ENCODE data around the gene DNAJB6.
"Not testable (repeated sequence)": the region's sequence is repeated elsewhere in the genome, so short reads cannot be mapped to it uniquely, and the experiment has no call there.

DNAJB6 gene

DNA sequence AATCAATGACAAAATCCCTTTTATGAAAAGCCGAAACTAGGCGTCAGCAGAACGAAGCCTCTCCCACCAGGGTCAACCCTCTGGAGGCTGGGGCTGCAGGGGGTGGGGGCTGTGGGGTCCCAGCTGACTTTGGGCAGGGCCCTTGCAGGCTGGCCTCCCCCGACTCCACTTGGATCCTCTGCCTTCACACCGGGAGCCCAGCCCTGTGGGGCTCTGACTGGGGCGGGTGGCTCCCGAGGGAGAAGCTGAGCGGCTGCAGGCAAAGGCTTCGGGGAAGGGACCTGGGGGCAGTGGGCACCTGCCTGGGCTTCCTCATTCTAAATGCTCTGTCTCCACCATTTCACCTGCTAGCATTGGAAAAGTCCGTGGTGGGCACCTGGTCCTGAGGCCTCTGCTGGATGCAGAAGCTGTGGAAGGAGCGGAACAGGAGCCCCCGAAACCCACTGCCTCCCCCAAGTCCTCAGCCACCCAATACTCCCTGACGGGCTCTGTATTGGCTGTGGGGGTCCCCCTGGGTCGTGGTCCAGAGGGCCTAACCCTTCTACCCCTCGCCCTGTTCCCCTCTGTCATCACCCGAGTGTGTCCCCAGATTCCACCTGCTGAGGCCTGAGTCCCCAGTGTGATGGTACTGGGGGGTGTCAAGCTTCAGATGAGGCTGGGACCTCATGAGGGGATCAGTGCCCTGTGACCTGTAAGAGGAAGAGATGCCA is 108.6 kb downstream of the DNAJB6 start:
- DNase-seq, result no peak

DNA sequence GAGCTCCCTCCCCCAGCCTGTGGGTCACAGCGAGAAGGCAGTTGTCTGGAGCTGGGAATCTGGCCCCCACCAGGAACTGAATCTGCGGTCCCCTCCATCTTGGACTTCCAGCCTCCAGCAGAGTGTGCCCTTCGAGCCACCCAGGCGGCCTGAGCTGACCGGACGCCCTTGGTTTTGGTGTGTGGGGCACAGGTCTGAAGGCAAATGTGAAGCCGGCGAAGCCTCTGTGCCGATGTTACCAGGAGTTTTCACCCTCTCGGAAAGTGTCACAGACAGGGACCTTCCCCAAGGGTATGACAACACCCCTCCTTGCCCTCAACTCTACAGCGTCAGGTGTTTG is 109.1 kb downstream of the DNAJB6 start:
- DNase-seq, result no peak

DNA sequence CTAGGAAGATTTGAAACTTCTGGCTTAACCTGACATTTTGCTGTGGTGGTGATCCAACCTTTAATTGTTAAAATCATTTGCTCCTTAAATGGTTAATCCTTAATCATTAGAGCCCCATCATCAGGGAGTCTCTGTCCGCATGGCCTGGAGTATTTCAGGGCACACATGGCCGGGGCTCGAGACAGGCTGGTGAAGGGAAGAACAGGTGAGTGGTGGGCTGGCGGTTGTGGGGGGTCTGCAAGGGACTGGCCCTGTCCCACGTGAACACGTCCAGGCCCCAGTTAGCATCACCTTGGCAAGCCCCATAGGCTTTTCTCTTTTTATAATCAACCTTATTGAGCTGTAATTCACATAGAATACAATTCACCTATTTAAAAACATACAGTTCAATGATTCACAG is 109.5 kb downstream of the DNAJB6 start:
- DNase-seq, result no peak

DNA sequence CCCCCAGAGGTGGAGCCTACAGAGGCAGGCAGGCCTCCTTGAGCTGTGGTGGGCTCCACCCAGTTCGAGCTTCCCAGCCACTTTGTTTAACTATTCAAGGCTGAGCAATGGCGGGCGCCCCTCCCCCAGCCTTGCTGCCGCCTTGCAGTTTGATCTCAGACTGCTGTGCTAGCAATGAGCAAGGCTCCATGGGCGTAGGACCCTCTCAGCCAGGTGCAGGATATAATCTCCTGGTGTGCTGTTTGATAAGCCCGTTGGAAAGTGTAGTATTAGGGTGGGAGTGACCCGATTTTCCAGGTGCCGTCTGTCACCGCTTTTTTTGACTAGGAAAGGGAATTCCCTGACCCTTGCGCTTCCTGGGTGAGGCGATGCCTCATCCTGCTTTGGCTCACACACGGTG is 117.2 kb downstream of the DNAJB6 start:
- DNase-seq, result not testable (repeated sequence)

DNA sequence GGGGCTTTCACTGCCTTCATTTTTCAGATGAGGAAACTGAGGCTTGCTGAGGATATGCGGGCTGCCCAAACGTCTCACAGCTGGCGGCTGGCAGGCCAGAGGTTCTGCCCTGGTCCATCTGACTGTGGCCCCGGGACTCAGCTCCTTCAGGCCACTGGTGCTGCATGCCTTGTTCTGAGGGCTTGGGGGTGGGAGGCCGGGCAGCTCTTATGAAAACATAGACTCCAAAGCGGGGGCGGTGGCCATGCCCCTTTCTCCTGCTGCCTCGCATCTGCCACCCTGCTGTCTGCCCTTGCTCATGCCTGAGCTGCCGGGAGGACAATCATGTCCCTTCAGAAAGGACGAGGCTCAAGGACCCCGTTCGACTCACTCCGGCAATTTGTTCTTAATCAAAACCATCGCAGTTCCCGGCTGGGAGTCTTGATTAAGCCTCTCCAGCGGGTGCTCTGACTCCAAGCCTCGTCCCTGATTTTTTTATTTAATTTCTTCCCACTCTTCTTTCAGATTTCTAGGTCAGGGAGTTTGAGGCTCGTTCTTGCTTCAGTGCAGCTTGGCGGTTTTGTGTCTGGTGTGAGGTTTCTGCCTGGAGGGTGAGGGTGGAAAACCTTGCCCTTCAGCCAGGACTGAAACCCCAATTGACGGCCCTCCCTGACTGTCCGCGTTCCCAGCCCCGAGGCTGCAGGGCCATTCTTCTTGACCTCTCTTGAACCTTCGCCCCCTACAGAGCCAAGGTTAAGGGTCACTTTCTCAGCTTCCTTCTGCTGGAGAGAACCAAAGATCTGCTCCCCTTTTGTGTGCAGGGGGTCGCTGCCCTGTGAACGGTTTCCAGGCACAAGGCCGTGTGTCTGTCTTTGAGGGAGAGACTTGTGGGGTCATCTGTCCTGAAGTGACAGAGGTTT is 120.8 kb downstream of the DNAJB6 start:
- no peak for DNase-seq

DNA sequence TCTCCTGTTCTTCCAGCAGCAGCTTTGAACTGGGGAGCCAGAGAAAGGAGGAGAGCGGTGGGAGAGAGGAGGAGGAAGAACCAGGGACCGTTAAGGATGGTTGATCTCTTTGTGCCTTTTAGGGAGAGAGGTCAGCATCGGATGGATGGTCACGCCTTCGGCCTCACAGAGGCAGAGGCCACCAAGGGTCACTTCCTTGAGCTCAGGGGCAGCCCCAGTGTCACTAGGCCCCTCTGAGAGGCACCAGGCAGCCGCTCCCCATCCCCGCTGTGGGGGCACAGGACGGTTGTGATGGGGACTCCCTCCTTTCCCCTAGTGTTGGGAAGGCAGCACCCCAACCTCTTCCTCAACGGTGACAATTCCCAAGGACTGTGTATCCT is 121.4 kb downstream of the DNAJB6 start:
- no peak for DNase-seq

DNA sequence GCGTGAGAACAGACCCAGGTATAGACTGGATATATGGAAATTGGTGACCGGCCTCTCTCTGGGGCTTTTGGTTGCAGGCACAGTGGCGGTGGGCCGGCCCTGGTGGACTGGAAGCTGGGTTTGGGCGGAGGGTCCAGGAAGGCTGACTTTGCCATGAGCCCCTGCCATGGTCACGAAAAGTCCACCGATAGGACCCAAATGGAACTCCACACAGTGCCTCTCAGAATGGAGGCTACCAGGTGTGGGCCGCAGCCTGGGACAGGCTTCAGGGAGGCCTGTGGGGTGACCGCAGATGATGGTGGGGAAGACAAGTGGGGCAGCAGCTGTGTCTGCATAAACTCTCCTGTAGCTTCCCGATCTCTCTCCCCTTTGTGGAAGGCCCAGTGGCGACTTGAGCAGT is 123.2 kb downstream of the DNAJB6 start:
- no peak for DNase-seq

DNA sequence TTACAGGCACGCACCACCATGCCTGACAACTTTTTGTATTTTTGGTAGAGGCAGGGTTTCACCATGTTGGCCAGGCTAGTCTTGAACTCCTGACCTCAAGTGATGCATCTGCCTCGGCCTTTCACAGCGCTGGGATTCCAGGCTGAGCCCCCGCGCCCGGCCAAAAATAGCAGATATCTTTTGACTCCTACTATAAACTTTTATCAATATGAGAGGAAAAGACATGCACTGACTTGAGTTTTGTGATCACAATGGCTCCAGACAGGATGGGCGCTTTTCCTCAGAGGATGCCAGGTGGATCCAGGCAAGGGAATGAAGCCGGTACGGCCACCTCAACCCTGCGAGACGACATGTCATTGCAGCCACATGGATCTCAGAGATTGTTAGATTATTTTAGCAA is 123.9 kb downstream of the DNAJB6 start:
- no peak for DNase-seq

DNA sequence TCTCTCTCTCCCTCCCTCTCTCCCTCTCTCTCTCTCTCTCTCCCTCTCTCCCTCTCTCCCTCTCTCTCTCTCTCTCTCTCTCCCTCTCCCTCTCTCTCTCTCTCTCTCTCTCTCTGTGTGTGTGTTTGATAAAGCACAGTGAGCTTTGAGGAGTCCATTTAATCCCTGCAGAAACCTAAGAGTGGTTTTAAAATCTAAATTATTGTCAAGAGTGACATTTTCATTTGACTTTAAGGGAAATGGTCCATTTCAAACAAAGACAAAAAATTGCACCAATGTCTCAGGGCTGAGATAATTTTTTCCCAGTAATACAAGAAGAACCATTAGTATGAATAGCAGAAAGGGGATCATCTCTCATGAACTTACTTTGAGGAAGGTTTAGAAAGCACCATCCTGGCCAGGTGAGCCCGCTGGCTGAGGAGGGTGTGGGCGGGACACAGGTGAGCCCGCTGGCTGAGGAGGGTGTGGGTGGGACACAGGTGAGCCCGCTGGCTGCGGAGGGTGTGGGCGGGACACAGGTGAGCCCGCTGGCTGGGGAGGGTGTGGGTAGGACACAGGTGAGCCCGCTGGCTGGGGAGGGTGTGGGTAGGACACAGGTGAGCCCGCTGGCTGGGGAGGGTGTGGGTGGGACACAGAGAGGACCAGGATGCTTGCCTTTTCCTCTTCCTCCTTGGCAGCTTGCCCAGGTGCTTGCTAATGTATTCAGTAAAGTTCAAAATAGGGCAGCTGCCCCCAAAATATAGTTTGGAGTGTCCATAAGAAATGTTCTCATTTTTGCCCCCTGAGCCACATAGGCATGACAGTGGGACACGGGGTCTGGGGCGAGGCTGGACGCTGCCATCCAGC is 125.0 kb downstream of the DNAJB6 start:
- DNase-seq, result no peak

DNA sequence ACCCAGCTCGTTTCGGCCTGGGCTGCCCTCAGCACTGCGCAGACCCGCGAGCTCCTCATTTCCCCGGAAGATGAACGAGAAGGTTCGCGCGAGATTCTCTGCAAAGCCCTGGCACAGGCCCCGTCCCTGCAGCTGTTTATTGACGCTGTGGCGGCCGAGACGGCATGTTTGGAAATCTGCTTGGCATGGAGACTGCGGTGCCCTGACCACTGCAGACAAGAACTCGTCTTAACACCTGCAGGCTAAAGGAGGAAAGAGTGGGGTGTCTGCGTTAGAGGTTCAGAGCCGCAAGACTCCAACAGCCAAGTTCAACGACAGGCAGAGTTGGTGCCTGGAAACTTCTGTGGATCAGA is 125.6 kb downstream of the DNAJB6 start:
- DNase-seq, result no peak

DNA sequence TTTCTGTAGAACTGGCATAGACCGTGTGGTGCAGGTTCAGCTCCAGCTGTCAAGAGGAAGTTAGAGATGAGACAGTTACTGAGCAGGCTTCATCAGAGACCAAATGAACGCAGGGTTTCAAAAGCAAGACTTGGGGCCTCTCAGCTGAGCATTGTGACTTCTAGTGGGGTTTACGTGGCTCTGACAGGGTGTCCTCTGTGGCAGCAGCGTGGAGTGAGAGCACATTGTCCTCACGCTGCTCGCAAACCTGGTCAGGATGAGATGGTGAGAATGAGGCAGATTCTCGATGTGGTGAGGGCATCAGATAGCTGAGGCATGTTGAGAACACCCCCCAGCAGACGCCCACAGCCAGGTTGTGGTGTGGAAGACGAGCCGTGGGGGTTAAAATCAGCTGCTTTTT is 126.0 kb downstream of the DNAJB6 start:
- DNase-seq, result no peak

DNA sequence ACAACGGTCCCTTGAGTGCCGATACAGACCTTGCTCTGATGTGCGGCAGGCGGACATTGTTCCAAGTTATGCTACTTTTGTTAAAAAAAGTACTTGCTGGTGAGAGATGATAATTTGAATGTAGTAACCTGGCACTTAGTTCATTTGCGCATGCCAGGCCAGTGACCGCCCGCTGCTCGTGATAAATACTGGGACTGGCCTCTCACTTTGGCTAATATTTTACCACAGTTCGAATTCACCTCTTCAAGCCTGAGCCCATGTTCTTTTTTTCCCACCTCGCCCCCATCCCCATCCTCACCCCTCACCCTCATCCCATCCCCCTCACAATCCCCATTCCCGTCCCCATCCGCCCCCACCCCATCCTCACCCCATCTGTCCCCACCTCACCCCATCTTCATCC is 126.4 kb downstream of the DNAJB6 start:
- DNase-seq, result no peak

DNA sequence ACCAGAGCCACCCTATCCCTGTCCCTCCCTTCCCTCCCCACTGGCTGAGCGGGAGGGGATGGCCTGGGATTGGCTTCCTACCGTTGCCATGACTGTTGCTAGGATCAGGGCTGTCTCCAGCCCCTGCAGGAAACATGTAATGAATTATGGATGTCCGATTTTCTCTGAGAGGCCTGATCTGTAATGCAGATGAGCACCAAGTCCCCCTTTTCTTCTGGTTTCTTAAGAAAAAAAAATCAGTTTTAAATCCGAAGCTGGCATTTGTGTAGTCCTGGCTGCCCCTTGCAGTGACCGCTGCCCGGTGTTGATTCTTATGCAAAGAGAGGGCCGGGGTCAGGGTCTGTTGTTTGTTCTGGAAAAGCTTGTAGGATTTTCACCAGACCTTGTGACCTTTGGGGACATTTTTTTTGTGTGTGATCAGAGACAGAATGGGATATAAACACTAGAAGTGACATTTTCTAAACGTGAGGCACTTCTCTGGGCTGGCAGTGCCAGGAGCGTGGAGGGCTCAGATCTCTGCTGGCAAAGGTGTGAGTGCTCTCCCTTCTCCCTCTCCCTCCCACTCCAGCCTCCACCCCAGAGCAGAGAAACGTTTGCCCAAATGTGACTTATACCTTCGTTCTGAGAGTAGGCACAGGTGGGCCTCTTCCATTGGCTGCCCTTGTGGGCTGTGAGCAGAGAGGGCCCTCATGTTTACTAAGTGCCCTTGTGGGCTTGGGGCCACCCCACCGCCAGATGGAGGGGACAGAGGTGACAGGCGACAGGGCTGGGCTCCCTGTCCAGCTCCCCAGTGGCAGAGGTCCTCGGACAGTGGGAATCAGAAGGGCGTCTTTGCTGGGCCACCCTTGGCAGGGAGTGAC is 127.5 kb downstream of the DNAJB6 start:
- DNase-seq, result no peak

DNA sequence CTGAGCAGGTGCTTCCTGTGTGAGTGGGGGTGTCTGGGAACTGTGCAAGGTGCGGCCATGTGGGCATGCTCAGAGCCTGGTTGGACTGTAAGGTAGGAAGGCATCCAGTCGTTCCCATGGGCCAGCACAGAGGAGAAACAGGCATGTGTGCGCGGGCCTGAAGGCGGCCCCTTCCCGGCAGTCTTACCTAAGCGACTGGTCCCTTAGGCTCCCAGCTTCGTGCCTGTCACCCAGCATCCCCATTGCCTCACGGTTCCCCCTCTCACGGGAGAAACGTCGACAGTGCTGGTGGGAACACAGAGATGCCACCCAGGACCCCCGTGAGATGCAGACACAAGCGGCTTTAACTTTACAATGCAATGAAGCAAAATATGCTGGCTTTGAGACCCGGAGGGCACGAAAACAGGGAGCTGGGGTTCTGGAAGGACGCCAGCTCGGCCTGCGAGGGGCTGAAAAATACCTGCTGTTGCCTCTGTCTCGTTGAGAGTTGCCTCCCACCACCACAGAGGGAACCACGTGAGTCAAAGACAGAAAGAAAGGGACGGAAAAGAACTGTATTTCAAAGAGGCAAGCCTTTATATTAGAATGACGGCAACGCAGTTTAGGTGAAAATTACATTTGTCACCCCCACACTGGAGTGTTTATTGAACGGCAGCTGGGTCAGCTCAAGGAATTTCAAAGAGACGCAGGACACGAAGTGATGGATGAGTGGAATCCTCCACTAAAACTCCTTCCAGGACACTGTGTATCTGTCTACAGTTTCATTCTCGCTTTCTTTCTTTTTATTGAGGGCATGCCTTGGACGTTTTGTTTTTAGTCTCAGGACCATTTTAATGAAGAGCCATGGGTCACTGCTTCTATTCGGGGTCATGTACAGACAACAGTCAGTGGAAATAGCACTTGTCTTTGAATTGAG is 128.4 kb downstream of the DNAJB6 start:
- no peak for DNase-seq

DNA sequence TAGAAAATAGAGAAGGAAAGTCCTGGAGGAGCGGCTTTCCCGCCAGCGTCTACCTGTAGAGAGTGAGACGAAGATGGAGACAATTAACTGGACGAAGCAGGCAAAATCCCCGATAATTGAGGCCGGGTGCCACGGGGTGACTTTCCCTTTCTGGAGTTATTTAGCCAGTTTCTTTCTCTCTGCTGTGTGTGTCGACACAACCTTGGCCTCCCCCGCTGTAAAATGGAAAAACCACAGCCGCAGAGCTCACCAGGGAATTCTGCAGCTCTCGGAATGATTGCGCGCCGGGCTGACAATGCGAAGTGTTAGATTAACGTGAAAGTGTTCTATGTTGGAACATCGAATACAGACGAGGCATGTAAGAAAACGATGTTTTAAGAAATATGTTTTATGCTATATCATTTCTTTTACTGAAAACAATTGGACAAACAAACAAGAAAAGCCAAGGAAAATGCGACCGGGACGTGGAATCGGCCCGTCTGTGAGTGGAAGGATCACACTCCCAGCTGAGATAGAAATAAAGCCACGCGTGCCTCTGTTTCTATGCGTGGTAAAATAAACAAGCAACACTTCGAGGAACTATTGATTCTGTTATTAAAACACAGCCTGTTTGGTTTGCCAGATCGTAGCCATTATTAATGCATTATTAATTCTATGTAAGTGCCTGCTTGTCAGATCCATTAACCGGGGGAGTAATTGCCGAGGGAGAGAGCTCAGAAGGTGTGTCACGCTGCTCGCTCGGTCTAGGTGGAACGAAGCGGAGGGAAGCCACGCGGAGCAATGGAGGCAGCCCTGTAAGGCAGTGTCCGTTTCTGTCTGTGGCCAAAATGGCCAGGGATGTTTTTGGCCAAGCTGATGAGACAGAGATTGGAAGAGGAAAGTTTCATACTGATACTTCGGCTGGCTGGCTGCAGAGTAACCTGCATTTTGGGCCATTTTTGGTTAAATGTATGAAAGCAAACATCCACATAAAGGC is 129.4 kb downstream of the DNAJB6 start:
- no peak for DNase-seq

DNA sequence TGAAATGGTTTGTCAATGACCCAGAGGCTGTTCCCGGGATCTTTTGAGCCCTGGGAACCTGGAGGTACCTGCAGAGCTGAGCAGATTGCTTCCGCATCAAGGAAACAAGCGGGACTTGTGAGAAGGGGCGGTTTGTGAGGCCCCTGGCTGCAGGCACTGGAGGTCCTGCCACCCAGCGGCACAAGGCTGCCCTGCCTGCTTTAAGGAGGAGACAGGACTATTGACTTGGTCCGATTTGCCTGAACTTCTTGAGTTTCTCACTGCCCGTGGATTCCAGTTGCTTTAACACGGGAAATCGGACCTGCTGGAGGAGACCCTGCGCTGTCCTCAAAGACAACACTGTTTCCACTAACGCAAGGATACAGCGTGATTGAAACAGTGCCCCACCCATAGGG is 130.1 kb downstream of the DNAJB6 start:
- no peak for DNase-seq

Data from GF-D8 (cell line).